GM12872 (cell line): ENCODE results near the gene RTN4R.

Experiments used
- CTCF ChIP-seq: IDR thresholded peaks from 3 replicates; pipeline ENCODE4 v1.5.1; 2011; ENCODE audit warnings: low read depth, mild to moderate bottlenecking, low read length, moderate library complexity; ENCODE audit not compliant: insufficient read depth

The RTN4R gene

GRCh38 chr22:20247010-20247505, 21.1 kb downstream of the RTN4R start:
- TF ChIP-seq CTCF, result no peak

GRCh38 chr22:20246368-20247009, 21.6 kb downstream of the RTN4R start:
- TF ChIP-seq CTCF, result no peak

GRCh38 chr22:20245577-20246367, 22.3 kb downstream of the RTN4R start:
- no peak for TF ChIP-seq CTCF

- TF ChIP-seq CTCF, result no peak
Measured at GRCh38 chr22:20244691-20245576, 23.2 kb downstream of the RTN4R start.

GRCh38 chr22:20244250-20244648, 23.9 kb downstream of the RTN4R start:
- no peak for TF ChIP-seq CTCF

GRCh38 chr22:20243537-20244249, 24.4 kb downstream of the RTN4R start:
- no peak for TF ChIP-seq CTCF
